HepG2 (cell line): ENCODE data around the gene EPB41L4A. TPM values are rescaled to one million over a fixed set of nuclear protein-coding genes. Genes with fewer than 3 reads are reported as not detected.
A peak's percentile ranks its signal among the peaks of the same experiment; 100 is the strongest.

Source experiments
- AHDC1 ChIP-seq: sonication (generic); formaldehyde crosslinking; IDR thresholded peaks from 2 replicates; pipeline ENCODE4 v1.5.1; 2020; ENCODE audit warnings: mild to moderate bottlenecking, missing genetic modification reagents, borderline replicate concordance
- ATF5 ChIP-seq: sonication (generic); formaldehyde crosslinking; IDR thresholded peaks from 2 replicates; pipeline ENCODE4 v1.4.0; 2020; ENCODE audit warnings: mild to moderate bottlenecking, low read depth, missing genetic modification reagents
- FOXK1 ChIP-seq: sonication (generic); formaldehyde crosslinking; IDR thresholded peaks from 2 replicates; pipeline ENCODE4 v1.4.0; 2020; ENCODE audit warnings: low read depth, missing genetic modification reagents, borderline replicate concordance
- MTA1 ChIP-seq: sonication (generic); formaldehyde crosslinking; IDR thresholded peaks from 2 replicates; pipeline ENCODE4 v1.4.0; 2020; ENCODE audit warnings: missing genetic modification reagents, mild to moderate bottlenecking, borderline replicate concordance
- MXD3 ChIP-seq: IDR thresholded peaks from 2 replicates; pipeline ENCODE4 v1.6.1; 2016; ENCODE audit warnings: mild to moderate bottlenecking, missing biosample characterization, missing genetic modification reagents
- SALL2 ChIP-seq: sonication (generic); formaldehyde crosslinking; IDR thresholded peaks from 2 replicates; pipeline ENCODE4 v1.8.1; 2023; ENCODE audit warnings: mild to moderate bottlenecking, missing genetic modification reagents, inconsistent platforms
- SP4 ChIP-seq: sonication (generic); formaldehyde crosslinking; IDR thresholded peaks from 2 replicates; pipeline ENCODE4 v1.8.1; 2023; ENCODE audit warnings: mild to moderate bottlenecking, missing genetic modification reagents
- ZBTB20 ChIP-seq: sonication (generic); formaldehyde crosslinking; IDR thresholded peaks from 2 replicates; pipeline ENCODE4 v1.8.1; 2023; ENCODE audit warnings: missing genetic modification reagents, low read depth, mild to moderate bottlenecking, borderline replicate concordance
- ZBTB38 ChIP-seq: sonication (generic); formaldehyde crosslinking; IDR thresholded peaks from 2 replicates; pipeline ENCODE4 v1.5.1; 2020; ENCODE audit warnings: mild to moderate bottlenecking, missing genetic modification reagents
- ZNF281 ChIP-seq: sonication (generic); formaldehyde crosslinking; IDR thresholded peaks from 2 replicates; pipeline ENCODE4 v1.4.0; 2020; ENCODE audit warnings: missing genetic modification reagents, borderline replicate concordance
- polyA plus RNA-seq, 8 experiments: library from polyadenylated mRNA; depleted of rRNA in 3 of 8; stranded (reverse) in 7 of 8; unstranded in 1 of 8; fragments of >200 nt; fragmentation: Illumina TruSeq in 4 of 8; extraction: Trizol in 4 of 8; gene quantifications; 2 replicates each; pipeline versions ENCODE4 v1.2.1 to v1.2.3, GENCODE V29; 2011 to 2016; ENCODE audit warnings: low read depth in 4 of 8, missing spikeins in 1 of 8, mixed read lengths in 1 of 8; ENCODE audit not compliant: insufficient read depth in 1 of 8
- total RNA-seq, 5 experiments: library from RNA; depleted of rRNA; stranded (reverse); fragments of >200 nt; fragmentation: Illumina TruSeq; extraction: Trizol; gene quantifications; 2 replicates each; pipeline ENCODE4 v1.2.3, GENCODE V29; 2016; ENCODE audit warnings: low read depth in 1 of 5
- TF ChIP-seq, protein P1 (sequence below): sonication (generic); formaldehyde crosslinking; IDR thresholded peaks from 2 replicates; pipeline ENCODE4 v1.8.0; 2022; ENCODE audit warnings: mild to moderate bottlenecking, missing genetic modification reagents; ENCODE audit not compliant: insufficient replicate concordance
- TF ChIP-seq, protein P2 (sequence below), 2 experiments: fragments of 450-650 bp in 1 of 2; sonication (generic) in 1 of 2; formaldehyde crosslinking; IDR thresholded peaks; 2 replicates each; pipeline versions ENCODE4 v1.5.0 to v1.8.0; 2020 to 2022; ENCODE audit warnings: mild to moderate bottlenecking in 1 of 2, missing genetic modification reagents in 1 of 2
- TF ChIP-seq, protein P3 (sequence below): fragments of 450-650 bp; IDR thresholded peaks from 2 replicates; pipeline ENCODE4 v1.6.1; 2017

The EPB41L4A gene
- total and polyA plus RNA-seq, 2 of the 13 experiments (the other 11 are each of a cell fraction or from before 2014, with no cell fraction given): 0.07 TPM; not detected in 1

- TF ChIP-seq, protein P1, sequence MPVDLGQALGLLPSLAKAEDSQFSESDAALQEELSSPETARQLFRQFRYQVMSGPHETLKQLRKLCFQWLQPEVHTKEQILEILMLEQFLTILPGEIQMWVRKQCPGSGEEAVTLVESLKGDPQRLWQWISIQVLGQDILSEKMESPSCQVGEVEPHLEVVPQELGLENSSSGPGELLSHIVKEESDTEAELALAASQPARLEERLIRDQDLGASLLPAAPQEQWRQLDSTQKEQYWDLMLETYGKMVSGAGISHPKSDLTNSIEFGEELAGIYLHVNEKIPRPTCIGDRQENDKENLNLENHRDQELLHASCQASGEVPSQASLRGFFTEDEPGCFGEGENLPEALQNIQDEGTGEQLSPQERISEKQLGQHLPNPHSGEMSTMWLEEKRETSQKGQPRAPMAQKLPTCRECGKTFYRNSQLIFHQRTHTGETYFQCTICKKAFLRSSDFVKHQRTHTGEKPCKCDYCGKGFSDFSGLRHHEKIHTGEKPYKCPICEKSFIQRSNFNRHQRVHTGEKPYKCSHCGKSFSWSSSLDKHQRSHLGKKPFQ: no peak
- TF ChIP-seq ATF5: no peak
- TF ChIP-seq AHDC1: peak; percentile 83
- TF ChIP-seq, protein P2, sequence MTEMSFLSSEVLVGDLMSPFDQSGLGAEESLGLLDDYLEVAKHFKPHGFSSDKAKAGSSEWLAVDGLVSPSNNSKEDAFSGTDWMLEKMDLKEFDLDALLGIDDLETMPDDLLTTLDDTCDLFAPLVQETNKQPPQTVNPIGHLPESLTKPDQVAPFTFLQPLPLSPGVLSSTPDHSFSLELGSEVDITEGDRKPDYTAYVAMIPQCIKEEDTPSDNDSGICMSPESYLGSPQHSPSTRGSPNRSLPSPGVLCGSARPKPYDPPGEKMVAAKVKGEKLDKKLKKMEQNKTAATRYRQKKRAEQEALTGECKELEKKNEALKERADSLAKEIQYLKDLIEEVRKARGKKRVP (CRISPR knock-in tag; IDR thresholded peaks at IDR 0.05): peak in 1 of 2 experiments; percentile 64; a peak in 2 of 4 replicates
- peak; percentile 74 for TF ChIP-seq MXD3 (CRISPR knock-in tag)
- TF ChIP-seq, protein P3, sequence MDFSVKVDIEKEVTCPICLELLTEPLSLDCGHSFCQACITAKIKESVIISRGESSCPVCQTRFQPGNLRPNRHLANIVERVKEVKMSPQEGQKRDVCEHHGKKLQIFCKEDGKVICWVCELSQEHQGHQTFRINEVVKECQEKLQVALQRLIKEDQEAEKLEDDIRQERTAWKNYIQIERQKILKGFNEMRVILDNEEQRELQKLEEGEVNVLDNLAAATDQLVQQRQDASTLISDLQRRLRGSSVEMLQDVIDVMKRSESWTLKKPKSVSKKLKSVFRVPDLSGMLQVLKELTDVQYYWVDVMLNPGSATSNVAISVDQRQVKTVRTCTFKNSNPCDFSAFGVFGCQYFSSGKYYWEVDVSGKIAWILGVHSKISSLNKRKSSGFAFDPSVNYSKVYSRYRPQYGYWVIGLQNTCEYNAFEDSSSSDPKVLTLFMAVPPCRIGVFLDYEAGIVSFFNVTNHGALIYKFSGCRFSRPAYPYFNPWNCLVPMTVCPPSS: no peak
- TF ChIP-seq SALL2 (CRISPR knock-in tag): peak; percentile 97
- 0 out of 2 replicates have a peak, but pooled peaks have one; percentile 45 for TF ChIP-seq MTA1 (CRISPR knock-in tag)
- TF ChIP-seq ZBTB20 (CRISPR knock-in tag): peak; percentile 91
- peak; percentile 93 for TF ChIP-seq SP4 (CRISPR knock-in tag)
- peak; percentile 39; the same call in 1 of the 2 replicates for TF ChIP-seq ZNF281 (CRISPR knock-in tag)
- peak; percentile 93 for TF ChIP-seq FOXK1 (CRISPR knock-in tag)
- no peak; the same call in 1 of the 2 replicates for TF ChIP-seq ZBTB38 (CRISPR knock-in tag)
Observed at GRCh38 chr5:112160652-112161391, 258.3 kb downstream of the EPB41L4A start (continued).
